A549 (cell line): ENCODE results near the gene MOV10L1.

Experiments used
- EP300 ChIP-seq, 2 experiments: fragments of >200 bp; sonication (Bioruptor Twin); formaldehyde crosslinking; IDR thresholded peaks; 2 replicates in 1 of 2; 3 replicates in 1 of 2; pipeline ENCODE4 v1.6.1; 2016 to 2017
- NFE2L2 ChIP-seq: fragments of 150-350 bp; conservative IDR thresholded peaks from 2 replicates; pipeline ENCODE4 v1.6.1; 2014; ENCODE audit warnings: low read length
- POLR2A ChIP-seq: IDR thresholded peaks from 2 replicates; pipeline ENCODE4 v1.6.1; 2012; ENCODE audit warnings: mild to moderate bottlenecking, low read length
- TF ChIP-seq, protein P1 (sequence below): fragments of >200 bp; sonication (Bioruptor Twin); formaldehyde crosslinking; IDR thresholded peaks from 3 replicates; pipeline ENCODE4 v1.5.1; 2016
- TF ChIP-seq, protein P2 (sequence below): fragments of >200 bp; sonication (Bioruptor Twin); formaldehyde crosslinking; IDR thresholded peaks from 3 replicates; pipeline ENCODE4 v1.6.1; 2016
- TF ChIP-seq, protein P3 (sequence below): IDR thresholded peaks from 2 replicates; pipeline ENCODE4 v1.6.1; 2012

DNA sequence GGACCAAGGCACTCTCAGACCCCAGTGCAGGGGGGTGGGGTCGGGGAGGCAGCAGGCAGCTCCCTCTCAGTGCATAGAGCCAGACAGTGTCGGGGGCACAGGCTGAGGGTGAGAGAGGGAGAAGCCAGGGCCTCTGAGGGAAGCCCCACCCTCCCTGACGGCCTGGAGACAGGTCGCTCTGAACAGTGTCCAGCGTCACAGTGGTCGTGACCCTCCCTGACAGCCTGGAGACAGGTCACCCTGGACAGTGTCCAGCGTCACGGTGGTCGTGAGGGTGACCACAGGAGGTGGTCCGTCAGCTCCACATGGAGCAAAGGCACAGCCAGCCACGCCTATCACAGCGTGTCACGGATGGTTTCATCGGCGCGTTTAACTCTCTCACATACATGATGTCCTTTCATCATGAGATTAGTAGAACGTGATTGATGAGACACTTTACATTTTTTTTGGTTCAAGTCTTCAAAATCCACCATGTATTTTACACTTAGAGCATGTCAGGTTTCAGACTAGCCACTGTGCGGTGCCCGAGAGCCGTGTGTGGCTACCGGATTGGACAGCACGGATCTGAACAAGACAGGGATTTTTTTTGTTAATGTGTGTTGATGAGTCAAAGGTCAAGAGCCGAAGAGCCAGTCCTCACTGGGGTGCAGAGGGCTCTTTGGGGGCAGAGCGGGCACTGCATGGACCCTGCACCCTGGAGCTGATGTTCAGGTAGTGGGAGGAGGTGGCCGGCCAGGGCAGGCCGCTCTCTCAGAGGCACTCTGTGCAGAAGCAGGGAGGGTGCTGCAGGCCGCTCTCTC, 56.8 kb downstream of the MOV10L1 start:
- TF ChIP-seq EP300 (IDR thresholded peaks at IDR 0.05) (no peak), POLR2A (no peak), NFE2L2 (no peak)
- TF ChIP-seq, protein P1, sequence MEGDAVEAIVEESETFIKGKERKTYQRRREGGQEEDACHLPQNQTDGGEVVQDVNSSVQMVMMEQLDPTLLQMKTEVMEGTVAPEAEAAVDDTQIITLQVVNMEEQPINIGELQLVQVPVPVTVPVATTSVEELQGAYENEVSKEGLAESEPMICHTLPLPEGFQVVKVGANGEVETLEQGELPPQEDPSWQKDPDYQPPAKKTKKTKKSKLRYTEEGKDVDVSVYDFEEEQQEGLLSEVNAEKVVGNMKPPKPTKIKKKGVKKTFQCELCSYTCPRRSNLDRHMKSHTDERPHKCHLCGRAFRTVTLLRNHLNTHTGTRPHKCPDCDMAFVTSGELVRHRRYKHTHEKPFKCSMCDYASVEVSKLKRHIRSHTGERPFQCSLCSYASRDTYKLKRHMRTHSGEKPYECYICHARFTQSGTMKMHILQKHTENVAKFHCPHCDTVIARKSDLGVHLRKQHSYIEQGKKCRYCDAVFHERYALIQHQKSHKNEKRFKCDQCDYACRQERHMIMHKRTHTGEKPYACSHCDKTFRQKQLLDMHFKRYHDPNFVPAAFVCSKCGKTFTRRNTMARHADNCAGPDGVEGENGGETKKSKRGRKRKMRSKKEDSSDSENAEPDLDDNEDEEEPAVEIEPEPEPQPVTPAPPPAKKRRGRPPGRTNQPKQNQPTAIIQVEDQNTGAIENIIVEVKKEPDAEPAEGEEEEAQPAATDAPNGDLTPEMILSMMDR = peak; percentile 64
- TF ChIP-seq, protein P2, sequence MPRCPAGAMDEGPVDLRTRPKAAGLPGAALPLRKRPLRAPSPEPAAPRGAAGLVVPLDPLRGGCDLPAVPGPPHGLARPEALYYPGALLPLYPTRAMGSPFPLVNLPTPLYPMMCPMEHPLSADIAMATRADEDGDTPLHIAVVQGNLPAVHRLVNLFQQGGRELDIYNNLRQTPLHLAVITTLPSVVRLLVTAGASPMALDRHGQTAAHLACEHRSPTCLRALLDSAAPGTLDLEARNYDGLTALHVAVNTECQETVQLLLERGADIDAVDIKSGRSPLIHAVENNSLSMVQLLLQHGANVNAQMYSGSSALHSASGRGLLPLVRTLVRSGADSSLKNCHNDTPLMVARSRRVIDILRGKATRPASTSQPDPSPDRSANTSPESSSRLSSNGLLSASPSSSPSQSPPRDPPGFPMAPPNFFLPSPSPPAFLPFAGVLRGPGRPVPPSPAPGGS = no peak
- TF ChIP-seq, protein P3, sequence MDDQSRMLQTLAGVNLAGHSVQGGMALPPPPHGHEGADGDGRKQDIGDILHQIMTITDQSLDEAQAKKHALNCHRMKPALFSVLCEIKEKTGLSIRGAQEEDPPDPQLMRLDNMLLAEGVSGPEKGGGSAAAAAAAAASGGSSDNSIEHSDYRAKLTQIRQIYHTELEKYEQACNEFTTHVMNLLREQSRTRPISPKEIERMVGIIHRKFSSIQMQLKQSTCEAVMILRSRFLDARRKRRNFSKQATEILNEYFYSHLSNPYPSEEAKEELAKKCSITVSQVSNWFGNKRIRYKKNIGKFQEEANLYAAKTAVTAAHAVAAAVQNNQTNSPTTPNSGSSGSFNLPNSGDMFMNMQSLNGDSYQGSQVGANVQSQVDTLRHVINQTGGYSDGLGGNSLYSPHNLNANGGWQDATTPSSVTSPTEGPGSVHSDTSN = no peak
